Measurements from ENCODE around the gene SALL3. TPM values are rescaled to one million over a fixed set of nuclear protein-coding genes. Genes with fewer than 3 reads are reported as not detected.

SALL3 gene
- total RNA-seq, 2 donors from 2014 or later, result not detected

DNA sequence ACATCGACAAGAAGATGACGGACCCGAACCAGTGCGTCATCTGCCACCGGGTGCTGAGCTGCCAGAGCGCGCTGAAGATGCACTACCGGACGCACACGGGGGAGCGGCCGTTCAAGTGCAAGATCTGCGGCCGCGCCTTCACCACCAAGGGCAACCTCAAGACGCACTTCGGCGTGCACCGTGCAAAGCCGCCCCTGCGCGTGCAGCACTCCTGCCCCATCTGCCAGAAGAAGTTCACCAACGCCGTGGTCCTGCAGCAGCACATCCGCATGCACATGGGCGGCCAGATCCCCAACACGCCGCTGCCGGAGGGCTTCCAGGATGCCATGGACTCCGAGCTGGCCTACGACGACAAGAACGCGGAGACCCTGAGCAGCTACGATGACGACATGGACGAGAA is 14.4 kb downstream of the SALL3 start:
- Mint-ChIP-seq H3K27ac (no peak overlapping the region), H3K36me3 (ENCODE audit: low read depth) (no peaks in the 10 kb centered on the region), H3K4me3 (no peak overlapping the region), H3K27me3 (peaks cover 15% of the 10 kb centered on the region), H3K4me1 (no peaks in the 10 kb centered on the region)
- DNase-seq (no peak), ATAC-seq (no peak)
- H3K9me3 ChIP-seq (ENCODE audit: control insufficient read depth, low read length, poor library complexity, severe bottlenecking), result no peaks in the 10 kb centered on the region

DNA sequence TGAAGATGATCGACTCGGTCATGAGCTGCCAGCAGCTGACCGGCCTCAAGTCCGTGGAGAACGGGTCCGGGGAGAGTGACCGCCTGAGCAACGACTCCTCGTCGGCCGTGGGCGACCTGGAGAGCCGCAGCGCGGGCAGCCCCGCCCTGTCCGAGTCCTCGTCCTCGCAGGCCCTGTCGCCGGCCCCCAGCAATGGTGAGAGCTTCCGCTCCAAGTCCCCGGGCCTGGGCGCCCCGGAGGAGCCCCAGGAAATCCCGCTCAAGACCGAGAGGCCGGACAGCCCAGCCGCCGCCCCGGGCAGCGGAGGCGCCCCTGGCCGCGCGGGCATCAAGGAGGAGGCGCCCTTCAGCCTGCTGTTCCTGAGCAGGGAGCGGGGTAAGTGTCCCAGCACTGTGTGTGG is 14.9 kb downstream of the SALL3 start:
- no peaks in the 10 kb centered on the region for H3K36me3 Mint-ChIP-seq (ENCODE audit: low read depth)
- DNase-seq, result no peak
- H3K9me3 ChIP-seq (ENCODE audit: control insufficient read depth, low read length, poor library complexity, severe bottlenecking), result no peaks in the 10 kb centered on the region
- peaks cover 20% of the 10 kb centered on the region for H3K27me3 Mint-ChIP-seq
- no peak overlapping the region for H3K4me3 Mint-ChIP-seq
- ATAC-seq, result no peak
- no peak overlapping the region for H3K27ac Mint-ChIP-seq
- no peaks in the 10 kb centered on the region for H3K4me1 Mint-ChIP-seq

DNA sequence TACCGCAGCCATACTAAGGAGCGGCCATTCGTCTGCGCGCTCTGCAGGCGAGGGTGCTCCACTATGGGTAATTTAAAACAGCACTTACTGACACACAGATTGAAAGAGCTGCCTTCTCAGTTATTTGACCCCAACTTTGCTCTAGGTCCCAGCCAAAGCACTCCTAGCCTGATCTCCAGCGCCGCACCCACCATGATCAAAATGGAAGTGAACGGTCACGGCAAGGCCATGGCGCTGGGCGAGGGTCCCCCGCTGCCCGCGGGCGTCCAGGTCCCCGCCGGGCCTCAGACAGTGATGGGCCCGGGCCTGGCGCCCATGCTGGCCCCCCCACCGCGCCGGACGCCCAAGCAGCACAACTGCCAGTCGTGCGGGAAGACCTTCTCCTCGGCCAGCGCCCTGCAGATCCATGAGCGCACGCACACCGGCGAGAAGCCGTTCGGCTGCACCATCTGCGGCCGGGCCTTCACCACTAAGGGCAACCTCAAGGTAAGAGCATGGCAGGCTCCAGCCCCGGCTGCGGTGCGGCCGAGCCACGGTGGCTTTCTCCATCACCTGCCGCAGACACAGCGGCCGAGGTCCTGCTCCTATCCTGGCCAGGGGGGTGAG is 15.5 kb downstream of the SALL3 start:
- ATAC-seq, result no peak
- no peaks in the 10 kb centered on the region for H3K9me3 ChIP-seq (ENCODE audit: control insufficient read depth, low read length, poor library complexity, severe bottlenecking)
- H3K27me3 Mint-ChIP-seq, result peaks cover 23% of the 10 kb centered on the region
- H3K4me1 Mint-ChIP-seq, result no peaks in the 10 kb centered on the region
- no peaks in the 10 kb centered on the region for H3K36me3 Mint-ChIP-seq (ENCODE audit: low read depth)
- no peak for DNase-seq
- no peak overlapping the region for H3K4me3 Mint-ChIP-seq
- no peak overlapping the region for H3K27ac Mint-ChIP-seq

DNA sequence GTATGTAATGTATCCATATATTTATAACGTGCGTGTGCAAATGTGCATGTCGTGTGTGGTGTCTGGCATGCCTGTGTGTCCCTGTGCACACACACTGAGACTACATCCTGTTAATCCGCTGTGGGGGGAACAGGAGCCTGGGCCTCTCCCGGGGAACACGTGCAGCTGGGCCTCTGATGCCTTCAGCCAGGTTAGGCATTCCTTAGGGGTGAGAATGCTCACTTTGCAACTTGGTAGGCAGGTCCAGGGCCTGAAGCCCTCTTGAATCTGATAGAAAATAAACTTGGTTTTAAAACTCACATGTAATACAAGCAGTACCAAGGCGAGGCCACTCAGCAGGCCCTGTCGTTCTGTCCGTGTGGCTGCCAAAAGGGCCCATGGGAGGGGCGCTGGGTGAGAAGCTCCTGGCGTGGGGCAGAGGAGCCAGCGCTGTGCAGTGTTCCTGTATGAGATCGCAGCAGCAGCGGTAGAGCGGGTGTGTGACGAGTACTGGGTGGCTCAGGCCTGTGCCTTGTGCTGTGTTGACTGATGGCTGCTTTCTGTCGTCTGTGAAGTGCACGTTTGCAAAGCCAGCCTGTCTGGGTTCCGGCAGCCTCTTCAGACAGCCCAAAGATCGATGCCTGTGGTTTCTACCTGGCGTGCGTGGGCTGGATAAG is 16.2 kb downstream of the SALL3 start:
- DNase-seq, result no peak
- ATAC-seq, result no peak
- H3K36me3 Mint-ChIP-seq (ENCODE audit: low read depth), result no peaks in the 10 kb centered on the region
- H3K27ac Mint-ChIP-seq, result no peak overlapping the region
- H3K4me1 Mint-ChIP-seq, result no peaks in the 10 kb centered on the region
- no peak overlapping the region for H3K4me3 Mint-ChIP-seq
- H3K27me3 Mint-ChIP-seq, result peaks cover 18% of the 10 kb centered on the region
- no peaks in the 10 kb centered on the region for H3K9me3 ChIP-seq (ENCODE audit: control insufficient read depth, low read length, poor library complexity, severe bottlenecking)

DNA sequence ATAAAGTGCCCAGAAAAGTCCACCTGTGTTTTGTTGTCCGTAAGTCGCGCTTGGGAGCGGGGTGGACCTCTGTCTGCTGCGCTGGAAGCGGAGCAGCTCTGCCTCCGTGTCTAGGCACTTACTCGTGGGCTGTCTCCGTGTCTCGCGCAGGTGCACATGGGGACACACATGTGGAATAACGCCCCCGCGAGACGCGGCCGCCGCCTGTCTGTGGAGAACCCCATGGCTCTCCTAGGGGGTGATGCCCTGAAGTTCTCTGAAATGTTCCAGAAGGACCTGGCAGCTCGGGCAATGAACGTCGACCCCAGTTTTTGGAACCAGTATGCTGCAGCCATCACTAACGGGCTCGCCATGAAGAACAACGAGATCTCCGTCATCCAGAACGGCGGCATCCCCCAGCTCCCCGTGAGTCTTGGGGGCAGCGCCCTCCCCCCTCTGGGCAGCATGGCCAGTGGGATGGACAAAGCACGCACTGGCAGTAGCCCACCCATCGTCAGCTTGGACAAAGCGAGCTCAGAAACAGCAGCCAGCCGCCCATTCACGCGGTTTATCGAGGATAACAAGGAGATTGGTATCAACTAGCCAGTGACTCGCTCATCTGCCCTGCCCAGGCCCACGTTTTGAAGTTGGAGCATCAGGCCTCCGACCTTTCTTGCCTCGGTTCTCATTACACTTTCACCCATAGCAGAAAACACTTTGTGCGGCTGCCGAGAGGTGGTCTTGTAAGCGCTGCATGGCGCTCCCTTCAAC is 17.3 kb downstream of the SALL3 start:
- H3K27ac Mint-ChIP-seq, result no peak overlapping the region
- DNase-seq, result no peak
- H3K9me3 ChIP-seq (ENCODE audit: control insufficient read depth, low read length, poor library complexity, severe bottlenecking), result no peaks in the 10 kb centered on the region
- no peaks in the 10 kb centered on the region for H3K4me1 Mint-ChIP-seq
- no peaks in the 10 kb centered on the region for H3K36me3 Mint-ChIP-seq (ENCODE audit: low read depth)
- H3K27me3 Mint-ChIP-seq, result peaks cover 23% of the 10 kb centered on the region
- ATAC-seq, result no peak
- H3K4me3 Mint-ChIP-seq, result no peak overlapping the region

DNA sequence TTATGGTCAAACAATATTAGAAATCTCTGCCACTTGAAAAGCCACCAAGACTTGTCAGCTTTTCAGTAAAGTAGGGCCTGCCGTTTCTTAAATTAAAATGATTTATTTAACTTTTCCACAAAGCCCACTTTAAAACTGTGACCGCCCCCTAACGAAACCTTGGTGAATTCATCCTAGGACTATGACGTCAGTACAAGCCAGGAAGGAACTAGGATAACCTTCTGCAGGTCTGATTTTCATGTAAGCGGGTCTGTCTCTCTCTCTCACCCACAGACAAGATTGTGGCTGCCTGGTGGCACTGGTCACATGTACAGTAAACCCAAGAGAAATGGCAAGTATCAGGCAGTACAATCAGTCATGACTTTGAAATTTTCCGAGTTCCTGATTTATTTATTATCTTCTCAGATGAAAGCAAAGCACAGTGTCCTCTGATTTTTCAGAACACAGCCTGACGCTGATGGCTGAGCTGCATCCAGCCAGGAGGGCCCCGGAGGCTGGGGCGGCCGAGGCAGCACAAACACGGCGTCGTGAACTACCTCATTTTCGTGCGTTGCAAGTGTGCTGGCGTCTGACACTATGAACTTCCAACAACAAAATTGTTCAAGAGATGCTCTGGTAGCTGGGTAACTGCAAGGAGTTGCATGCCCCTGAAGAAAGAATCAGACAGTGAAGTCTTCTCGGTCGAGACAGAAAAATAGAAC is 18.9 kb downstream of the SALL3 start:
- Mint-ChIP-seq H3K4me1 (no peaks in the 10 kb centered on the region), H3K4me3 (no peak overlapping the region), H3K36me3 (ENCODE audit: low read depth) (no peaks in the 10 kb centered on the region), H3K27ac (no peak overlapping the region), H3K27me3 (peaks cover 23% of the 10 kb centered on the region)
- DNase-seq, result no peak
- H3K9me3 ChIP-seq (ENCODE audit: control insufficient read depth, low read length, poor library complexity, severe bottlenecking), result no peaks in the 10 kb centered on the region
- ATAC-seq, result no peak

DNA sequence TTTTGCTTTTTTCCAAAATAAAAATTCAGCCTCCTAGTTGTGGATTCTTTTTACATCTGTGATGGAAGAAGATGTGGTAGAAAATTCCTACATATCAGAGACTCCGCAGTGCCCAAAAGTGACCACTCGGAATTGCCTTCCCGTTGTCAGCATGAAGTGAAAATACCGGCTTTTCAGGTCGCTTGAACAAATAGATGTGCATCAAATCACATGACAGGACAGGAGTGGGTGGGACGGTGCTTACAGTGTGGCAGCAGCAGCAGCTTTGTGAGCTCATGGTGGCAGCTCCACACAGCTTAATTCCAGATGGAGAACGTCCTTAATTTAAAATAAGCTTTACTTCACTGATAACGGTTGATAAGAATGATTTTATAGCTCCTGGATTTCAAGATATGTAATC is 20.3 kb downstream of the SALL3 start:
- H3K27ac Mint-ChIP-seq, result no peak overlapping the region
- no peaks in the 10 kb centered on the region for H3K36me3 Mint-ChIP-seq (ENCODE audit: low read depth)
- DNase-seq (no peak), ATAC-seq (no peak)
- H3K9me3 ChIP-seq (ENCODE audit: control insufficient read depth, low read length, poor library complexity, severe bottlenecking), result no peaks in the 10 kb centered on the region
- H3K4me1 Mint-ChIP-seq, result no peaks in the 10 kb centered on the region
- H3K4me3 Mint-ChIP-seq, result no peak overlapping the region
- peaks cover 31% of the 10 kb centered on the region for H3K27me3 Mint-ChIP-seq

DNA sequence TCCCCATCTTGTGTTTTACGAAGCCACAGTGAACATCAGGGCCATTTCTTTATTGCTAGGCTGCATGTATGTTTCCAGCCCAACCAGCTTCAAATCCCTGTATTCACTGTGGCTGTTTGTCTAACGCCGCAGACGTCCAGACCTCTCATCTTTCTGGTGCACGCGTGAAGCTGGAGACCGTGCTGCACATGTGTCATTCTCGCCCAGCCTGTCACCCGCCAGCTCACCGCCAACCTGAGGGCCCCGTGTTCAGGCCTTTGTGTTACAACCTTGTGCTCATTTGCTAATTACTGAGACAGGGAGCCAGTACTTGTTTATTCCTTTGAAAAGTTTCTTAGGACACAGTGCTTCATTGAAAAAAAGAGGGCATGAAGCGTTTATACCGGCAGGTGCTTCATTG is 21.4 kb downstream of the SALL3 start:
- Mint-ChIP-seq H3K4me3 (no peak overlapping the region), H3K4me1 (no peaks in the 10 kb centered on the region), H3K27me3 (peaks cover 31% of the 10 kb centered on the region), H3K36me3 (ENCODE audit: low read depth) (no peaks in the 10 kb centered on the region), H3K27ac (no peak overlapping the region)
- no peak for ATAC-seq
- no peaks in the 10 kb centered on the region for H3K9me3 ChIP-seq (ENCODE audit: control insufficient read depth, low read length, poor library complexity, severe bottlenecking)
- no peak for DNase-seq

DNA sequence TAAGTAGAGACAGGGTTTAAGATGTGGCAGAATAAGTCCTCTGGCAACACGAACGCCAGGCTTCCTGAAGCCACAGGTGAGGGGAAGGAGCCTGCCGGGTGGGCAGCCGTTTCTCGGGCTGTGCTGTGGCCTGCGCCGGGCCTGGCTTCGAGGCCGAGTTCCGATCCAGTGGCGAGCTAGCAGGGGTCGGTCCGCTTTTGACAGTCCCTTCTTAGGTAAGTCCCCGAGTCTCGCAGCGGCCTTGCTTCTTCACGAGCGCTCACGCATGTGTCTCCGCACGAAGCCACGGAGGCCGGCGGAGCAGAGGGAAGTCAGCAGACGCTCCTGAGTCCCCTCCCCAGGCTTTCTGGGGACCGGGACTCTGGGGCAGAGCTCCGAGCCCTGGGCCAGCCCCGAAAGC is 26.0 kb downstream of the SALL3 start:
- ATAC-seq (no peak), DNase-seq (no peak)
- H3K9me3 ChIP-seq (ENCODE audit: control insufficient read depth, low read length, poor library complexity, severe bottlenecking), result no peaks in the 10 kb centered on the region
- H3K27ac Mint-ChIP-seq, result no peak overlapping the region
- peaks cover 36% of the 10 kb centered on the region for H3K27me3 Mint-ChIP-seq
- no peak overlapping the region for H3K4me3 Mint-ChIP-seq
- H3K36me3 Mint-ChIP-seq (ENCODE audit: low read depth), result no peaks in the 10 kb centered on the region
- no peaks in the 10 kb centered on the region for H3K4me1 Mint-ChIP-seq

DNA sequence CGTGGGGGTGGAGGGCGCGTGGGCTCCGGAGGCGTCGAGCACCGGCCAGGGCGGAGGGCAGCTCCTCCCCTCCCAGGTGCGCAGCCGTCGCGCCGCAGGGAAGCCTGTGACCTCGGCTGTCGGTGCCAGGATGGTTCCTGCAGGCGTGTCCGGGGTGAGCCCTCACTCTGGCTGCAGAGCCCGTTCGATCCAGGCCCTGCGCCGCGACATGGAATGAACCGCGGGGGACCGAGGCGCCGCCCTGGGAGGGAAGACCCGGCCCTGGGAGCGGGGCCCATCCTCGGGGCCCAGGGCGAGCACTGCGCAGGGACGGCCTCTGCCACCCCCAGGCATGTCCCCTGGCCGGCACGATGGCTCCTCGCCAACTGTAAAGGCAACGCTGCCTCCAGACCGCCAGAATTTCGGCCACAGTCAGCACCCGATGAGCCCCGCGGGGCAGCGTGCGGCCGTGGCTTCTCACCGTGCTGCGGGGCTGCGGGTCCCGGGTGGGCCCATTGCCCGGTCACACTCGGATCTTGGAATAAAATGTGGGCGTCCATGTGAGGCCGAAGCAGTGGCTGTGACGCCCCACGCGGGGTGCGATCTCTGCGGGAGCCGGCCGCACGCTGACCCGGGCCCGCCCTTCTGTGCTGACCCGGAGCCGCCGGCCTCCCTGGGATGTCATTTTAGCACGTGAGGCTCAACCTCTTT is 26.6 kb downstream of the SALL3 start:
- H3K9me3 ChIP-seq (ENCODE audit: control insufficient read depth, low read length, poor library complexity, severe bottlenecking), result no peaks in the 10 kb centered on the region
- no peaks in the 10 kb centered on the region for H3K4me1 Mint-ChIP-seq
- ATAC-seq (no peak), DNase-seq (no peak)
- H3K4me3 Mint-ChIP-seq, result no peak overlapping the region
- H3K27me3 Mint-ChIP-seq, result peaks cover 34% of the 10 kb centered on the region
- H3K36me3 Mint-ChIP-seq (ENCODE audit: low read depth), result no peaks in the 10 kb centered on the region
- no peak overlapping the region for H3K27ac Mint-ChIP-seq

DNA sequence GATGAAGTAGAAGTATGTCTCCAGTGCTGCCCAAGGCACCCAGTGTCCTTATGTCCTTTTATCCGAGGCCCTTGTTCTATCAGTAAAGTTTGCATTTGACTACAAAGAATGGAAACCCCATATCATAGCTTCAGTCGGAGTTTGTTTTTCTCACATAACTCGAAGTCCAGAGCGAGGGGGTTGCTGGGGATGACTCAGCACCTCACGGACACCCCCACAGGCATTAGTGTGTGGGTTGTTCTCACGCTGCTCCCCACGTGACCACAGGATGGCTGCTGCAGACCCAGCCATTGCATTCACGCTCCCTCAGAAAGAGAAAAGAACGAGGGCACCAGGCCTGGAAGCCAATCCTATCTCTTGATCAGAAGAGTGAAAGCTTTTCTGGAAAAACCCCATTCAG is 27.8 kb downstream of the SALL3 start:
- H3K4me1 Mint-ChIP-seq, result no peaks in the 10 kb centered on the region

DNA sequence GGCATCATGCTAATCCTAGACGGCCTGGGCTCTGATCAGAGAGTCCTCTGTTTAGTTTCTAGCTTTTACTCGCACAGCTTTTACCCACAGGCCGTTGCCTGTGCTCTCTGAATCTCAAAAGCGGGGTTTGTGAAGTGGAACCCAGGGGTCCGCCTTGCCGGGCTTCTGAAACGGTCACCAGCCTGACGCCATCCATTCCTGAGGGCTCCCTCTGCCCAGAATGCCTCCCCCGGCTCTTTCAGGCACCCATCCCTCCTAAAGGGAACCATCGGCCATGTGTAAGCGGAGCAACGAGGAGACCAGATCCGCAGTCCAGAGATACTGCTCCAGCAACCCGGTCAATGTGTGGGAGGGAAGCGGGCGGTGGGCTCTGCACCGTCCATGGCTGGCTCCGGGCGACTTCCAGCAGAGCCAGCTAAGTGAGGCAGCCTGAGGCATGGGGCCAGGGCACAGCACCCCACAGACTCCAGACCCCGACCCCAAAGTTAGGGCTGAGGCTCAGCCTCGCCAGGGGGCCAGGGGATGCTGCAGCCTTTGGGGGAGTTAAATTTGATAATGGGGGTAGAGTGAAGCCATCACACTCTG is 28.8 kb downstream of the SALL3 start:
- DNase-seq, result no peak
- no peaks in the 10 kb centered on the region for H3K9me3 ChIP-seq (ENCODE audit: control insufficient read depth, low read length, poor library complexity, severe bottlenecking)
- Mint-ChIP-seq H3K27me3 (peaks cover 40% of the 10 kb centered on the region), H3K36me3 (ENCODE audit: low read depth) (no peaks in the 10 kb centered on the region), H3K4me3 (no peak overlapping the region), H3K4me1 (no peaks in the 10 kb centered on the region), H3K27ac (no peak overlapping the region)
- ATAC-seq, result no peak

More for the DNA sequence above, 27.8 kb downstream of the SALL3 start:
- Mint-ChIP-seq H3K27me3 (peaks cover 35% of the 10 kb centered on the region), H3K36me3 (ENCODE audit: low read depth) (no peaks in the 10 kb centered on the region), H3K27ac (no peak overlapping the region), H3K4me3 (no peak overlapping the region)
- no peak for ATAC-seq
- no peak for DNase-seq
- H3K9me3 ChIP-seq (ENCODE audit: control insufficient read depth, low read length, poor library complexity, severe bottlenecking), result no peaks in the 10 kb centered on the region
